ENCODE results near the gene RPP21. TPM values are rescaled to one million over a fixed set of nuclear protein-coding genes. Genes with fewer than 3 reads are reported as not detected.

The RPP21 gene
- total and polyA plus RNA-seq, 3 donors from 2014 or later, result 49.8 to 101 (median 94.3) TPM

GRCh38 chr6:30323806-30324205 is 21.1 kb upstream of the RPP21 start:
- intact Hi-C loops (cut with DNase I; ENCODE audit: low total_unique reads), result no loop called here
- Histone ChIP-seq H3K4me3 (no peak overlapping the region), H3K27ac (no peak overlapping the region), H3K9me3 (no peaks in the 10 kb centered on the region), H3K27me3 (no peaks in the 10 kb centered on the region), H3K4me1 (peaks cover 18% of the 10 kb centered on the region), H3K36me3 (ENCODE audit: low read depth, missing control alignments) (no peaks in the 10 kb centered on the region)
- WGBS, 2 donors, result 74 to 79% methylated on average over 1 of the region's 1 CpG
- no peak for DNase-seq
- TF ChIP-seq CTCF (IDR thresholded peaks at IDR 0.05), result no peak

DNA sequence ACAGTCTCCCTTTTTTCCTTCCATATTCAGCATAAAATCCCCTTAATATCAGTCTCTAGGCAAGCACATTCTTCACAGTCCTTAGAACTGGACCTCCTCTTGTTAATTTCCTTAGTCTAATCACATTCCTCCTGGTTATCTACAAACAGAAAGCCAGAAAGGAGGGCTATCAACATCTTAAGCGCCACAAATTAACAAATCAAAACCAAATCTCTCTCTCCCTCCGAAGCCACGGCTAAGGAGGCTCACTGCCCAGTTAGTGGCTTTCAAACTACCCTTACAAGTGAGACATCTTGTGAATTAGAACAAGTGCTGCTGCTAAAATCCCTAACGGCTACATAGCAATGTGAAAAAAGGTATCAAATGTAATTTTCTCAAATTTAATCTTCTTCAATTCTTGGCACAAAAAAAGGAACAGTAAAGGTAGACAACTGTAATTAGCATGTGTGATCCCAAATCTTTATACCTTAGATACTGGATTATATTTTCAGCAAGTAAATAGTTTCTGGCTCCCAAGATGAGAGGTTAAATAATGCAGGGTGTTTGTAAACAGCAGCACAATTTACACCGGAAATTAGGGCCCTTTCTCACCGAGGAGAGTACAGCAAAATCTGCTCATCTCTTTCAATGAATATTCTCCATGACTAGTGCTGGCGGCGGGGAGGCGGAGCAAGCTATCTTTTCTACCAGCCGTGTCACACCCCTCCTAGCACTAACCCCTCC is 19.6 kb upstream of the RPP21 start:
- 2 to 6% methylated on average over 10 of the region's 10 CpGs for WGBS, 2 donors
- intact Hi-C loops (cut with DNase I; ENCODE audit: low total_unique reads), result no loop called here
- Histone ChIP-seq H3K4me1 (peaks cover 18% of the 10 kb centered on the region), H3K36me3 (ENCODE audit: low read depth, missing control alignments) (no peaks in the 10 kb centered on the region), H3K27me3 (no peaks in the 10 kb centered on the region), H3K27ac (peak overlapping the region; percentile 95 to 97), H3K4me3 (peak overlapping the region; percentile 90 to 96), H3K9me3 (no peaks in the 10 kb centered on the region)
- TF ChIP-seq CTCF (IDR thresholded peaks at IDR 0.05) (no peak), POLR2A (IDR thresholded peaks at IDR 0.05) (no peak)
- DNase-seq, result peak; percentile 71

GRCh38 chr6:30325873-30326525 is 19.0 kb upstream of the RPP21 start:
- peak; percentile 87 for DNase-seq

DNA sequence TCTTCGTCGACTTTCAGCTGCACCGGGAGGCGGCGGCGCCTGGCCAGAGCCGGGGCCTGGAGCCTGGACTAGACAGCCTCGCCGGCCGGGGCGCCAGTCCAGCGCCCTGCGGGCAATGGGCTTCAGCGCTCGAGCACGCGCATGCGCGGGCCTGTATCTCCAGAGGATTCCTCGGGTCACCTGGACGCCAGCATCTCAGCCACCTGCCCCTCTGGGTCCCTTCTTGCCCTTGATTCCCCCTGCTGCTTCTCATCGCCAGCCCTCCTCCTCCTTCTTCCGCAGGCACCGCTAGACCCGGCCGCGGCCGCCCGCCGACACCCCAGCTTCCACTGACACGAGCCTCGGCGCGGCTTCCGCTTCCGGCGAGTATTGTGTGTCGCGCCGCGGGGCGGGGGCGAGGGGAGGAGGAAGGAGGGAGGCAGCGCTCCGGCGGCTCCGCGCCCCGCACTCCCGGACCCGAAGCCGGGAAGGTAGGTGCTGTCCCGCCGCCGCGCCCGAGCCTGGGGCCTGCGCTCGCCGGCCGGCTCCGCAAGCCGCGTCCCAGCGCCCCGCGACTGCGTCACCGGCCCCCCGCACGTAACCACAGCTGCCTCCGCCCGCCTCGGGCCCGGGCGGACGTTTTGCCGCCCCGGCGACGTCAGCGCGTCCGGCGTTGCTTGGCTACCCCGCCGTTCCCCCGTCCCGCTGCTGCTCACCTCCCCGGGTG is 18.3 kb upstream of the RPP21 start, which contains the start of gene TRIM39:
Gene TRIM39, plus strand, starts transcription at position 402 of the 706 bp plus-strand sequence. CDS start 2,391 bp downstream, outside the sequence.
- no peaks in the 10 kb centered on the region for H3K36me3 ChIP-seq (ENCODE audit: low read depth, missing control alignments)
- H3K4me1 ChIP-seq, result peaks cover 18% of the 10 kb centered on the region
- peak within 1 kb of the TSS; percentile 95 to 97 for H3K27ac ChIP-seq
- no peaks in the 10 kb centered on the region for H3K9me3 ChIP-seq
- WGBS, 2 donors, result 0% methylated on average over 2 to 55 of the region's 90 CpGs
- intact Hi-C loops (cut with DNase I; ENCODE audit: low total_unique reads), result no loop called here
- peak; percentile 92 for DNase-seq
- TF ChIP-seq POLR2A (IDR thresholded peaks at IDR 0.05) (no peak), CTCF (IDR thresholded peaks at IDR 0.05) (no peak)
- no peaks in the 10 kb centered on the region for H3K27me3 ChIP-seq
- H3K4me3 ChIP-seq, result peak within 1 kb of the TSS; percentile 90 to 96

More at GRCh38 chr6:30325873-30326525, 19.0 kb upstream of the RPP21 start:
- 0 to 2% methylated on average over 5 to 29 of the region's 29 CpGs for WGBS, 2 donors
- peaks cover 18% of the 10 kb centered on the region for H3K4me1 ChIP-seq
- no peaks in the 10 kb centered on the region for H3K36me3 ChIP-seq (ENCODE audit: low read depth, missing control alignments)
- peak overlapping the region; percentile 95 to 97 for H3K27ac ChIP-seq
- no peaks in the 10 kb centered on the region for H3K27me3 ChIP-seq
- intact Hi-C loops (cut with DNase I; ENCODE audit: low total_unique reads), result no loop called here
- H3K4me3 ChIP-seq, result peak overlapping the region; percentile 90 to 96
- H3K9me3 ChIP-seq, result no peaks in the 10 kb centered on the region
- TF ChIP-seq CTCF (IDR thresholded peaks at IDR 0.05), result no peak
- no peak for TF ChIP-seq POLR2A (IDR thresholded peaks at IDR 0.05)

All from testis (tissue), 3 donors.